H1 (cell line): ENCODE measurements around the gene DPP10. TPM values are rescaled to one million over a fixed set of nuclear protein-coding genes. Genes with fewer than 3 reads are reported as not detected.

Experiments
- CTCF ChIA-PET: fragments of 300-600 bp; sonication (Branson Sonifier 250); formaldehyde crosslinking; loops from one replicate; lab custom pipeline; 2021; ENCODE audit not compliant: partially characterized antibody; lab: Charles Lee
- POLR2A ChIA-PET: fragments of 300-600 bp; sonication (Branson Sonifier 250); formaldehyde crosslinking; loops from one replicate; lab custom pipeline; 2021; ENCODE audit warnings: inconsistent platforms; ENCODE audit not compliant: partially characterized antibody; lab: Charles Lee
- DNase-seq, 2 experiments: peaks; one replicate each; pipeline versions ENCODE4 v3.0.0 to v3.0.0-alpha.2; 2010 to 2022; ENCODE audit warnings: low spot score in 2 of 2, low read depth in 1 of 2, mixed read lengths in 1 of 2
- FAIRE-seq: peaks from 2 replicates; lab custom pipeline; 2011; peaks lifted over from hg19 to GRCh38; lab: Jason Lieb, UNC
- H2AFZ ChIP-seq: 2 replicates; pipeline ENCODE4 v1.8.1; 2012; ENCODE audit warnings: low read length, inconsistent platforms
- H2AK5ac ChIP-seq: 2 replicates; pipeline ENCODE4 v1.6.1; 2013; ENCODE audit warnings: low read depth, low read length
- H2BK120ac ChIP-seq: replicated peaks from 2 replicates; pipeline ENCODE3; 2013; ENCODE audit warnings: low read depth, low read length, inconsistent platforms
- H2BK12ac ChIP-seq: 2 replicates; pipeline ENCODE4 v1.6.1; 2013; ENCODE audit warnings: low read depth, low read length
- H2BK15ac ChIP-seq: 2 replicates; pipeline ENCODE4 v1.6.1; 2013; ENCODE audit warnings: low read length
- H2BK20ac ChIP-seq: 2 replicates; pipeline ENCODE4 v1.6.1; 2013; ENCODE audit warnings: low read length
- H2BK5ac ChIP-seq: 2 replicates; pipeline ENCODE4 v1.6.1; 2013; ENCODE audit warnings: low read depth, low read length
- H3K14ac ChIP-seq: 2 replicates; pipeline ENCODE4 v1.6.1; 2013; ENCODE audit warnings: inconsistent platforms; ENCODE audit not compliant: insufficient read length
- H3K18ac ChIP-seq: 2 replicates; pipeline ENCODE4 v1.6.1; 2013; ENCODE audit warnings: low read length; ENCODE audit errors: extremely low read depth
- H3K23ac ChIP-seq: 2 replicates; pipeline ENCODE4 v1.6.1; 2013; ENCODE audit warnings: inconsistent platforms; ENCODE audit not compliant: insufficient read length
- H3K23me2 ChIP-seq: 2 replicates; pipeline ENCODE4 v1.6.1; 2013; ENCODE audit warnings: low read depth, low read length
- H3K27ac ChIP-seq: 2 replicates; pipeline ENCODE4 v1.6.1; 2011; ENCODE audit warnings: low read depth, low read length, inconsistent platforms
- H3K27me3 ChIP-seq, 4 experiments: replicated peaks in 1 of 4; 1 replicate in 1 of 4; 2 replicates in 3 of 4; pipeline versions ENCODE4 v1.6.1 to v1.8.1; 2011 to 2013; ENCODE audit warnings: low read length in 3 of 4, mild to moderate bottlenecking in 3 of 4, inconsistent platforms in 2 of 4, mixed read lengths in 2 of 4, moderate library complexity in 1 of 4; ENCODE audit not compliant: control insufficient read depth in 3 of 4, insufficient read depth in 3 of 4; ENCODE audit errors: extremely low read depth in 1 of 4
- H3K36me3 ChIP-seq, 4 experiments: 2 replicates each; pipeline versions ENCODE4 v1.6.1 to v1.8.1; 2011 to 2013; ENCODE audit warnings: mild to moderate bottlenecking in 4 of 4, low read length in 3 of 4, moderate library complexity in 2 of 4, control low read depth in 1 of 4, inconsistent platforms in 1 of 4; ENCODE audit not compliant: insufficient read depth in 4 of 4, control insufficient read depth in 2 of 4
- H3K4ac ChIP-seq: replicated peaks from 2 replicates; pipeline ENCODE3; 2013; ENCODE audit warnings: low read length, low read depth, mixed read lengths, inconsistent platforms; ENCODE audit not compliant: insufficient read length
- H3K4me1 ChIP-seq, 4 experiments: replicated peaks in 1 of 4; 1 replicate in 1 of 4; 2 replicates in 3 of 4; pipeline versions ENCODE4 v1.6.1 to v1.8.1; 2011 to 2013; ENCODE audit warnings: low read length in 3 of 4, inconsistent platforms in 2 of 4, mixed read lengths in 1 of 4; ENCODE audit not compliant: insufficient read depth in 4 of 4, control insufficient read depth in 3 of 4
- H3K4me2 ChIP-seq, 2 experiments: 2 replicates each; pipeline versions ENCODE4 v1.6.1 to v1.8.1; 2011 to 2013; ENCODE audit warnings: low read depth in 2 of 2, low read length in 2 of 2, control low read depth in 1 of 2, inconsistent platforms in 1 of 2, mild to moderate bottlenecking in 1 of 2; ENCODE audit not compliant: insufficient read depth in 1 of 2
- H3K4me3 ChIP-seq, 4 experiments: fragments of 200-600, 300-600 bp in 1 of 4; sonication (generic), shearing (Covaris generic), sonication (Bioruptor Twin) in 1 of 4; 2 replicates each; pipeline versions ENCODE4 v1.5.1 to v1.8.1; 2011 to 2016; ENCODE audit warnings: low read length in 4 of 4, low read depth in 3 of 4, control low read depth in 2 of 4, inconsistent platforms in 2 of 4, mild to moderate bottlenecking in 2 of 4, mixed read lengths in 1 of 4, moderate library complexity in 1 of 4; ENCODE audit not compliant: insufficient read depth in 2 of 4; ENCODE audit errors: extremely low read depth in 1 of 4
- H3K56ac ChIP-seq: replicated peaks from 2 replicates; pipeline ENCODE3; 2013; ENCODE audit warnings: low read depth, mild to moderate bottlenecking, mixed read lengths, low read length, inconsistent platforms; ENCODE audit not compliant: insufficient read length
- H3K79me1 ChIP-seq: 2 replicates; pipeline ENCODE4 v1.6.1; 2013; ENCODE audit warnings: low read depth, low read length, control low read depth
- H3K79me2 ChIP-seq, 2 experiments: 2 replicates each; pipeline versions ENCODE4 v1.6.1 to v1.8.1; 2012 to 2013; ENCODE audit warnings: low read length in 2 of 2, mild to moderate bottlenecking in 2 of 2, inconsistent platforms in 1 of 2; ENCODE audit not compliant: insufficient read depth in 2 of 2, control insufficient read depth in 1 of 2
- H3K9ac ChIP-seq, 4 experiments: replicated peaks in 1 of 4; 1 replicate in 1 of 4; 2 replicates in 3 of 4; pipeline versions ENCODE4 v1.6.1 to v1.8.1; 2011 to 2013; ENCODE audit warnings: low read depth in 3 of 4, low read length in 3 of 4, control low read depth in 2 of 4, mild to moderate bottlenecking in 2 of 4, moderate library complexity in 2 of 4, inconsistent platforms in 1 of 4; ENCODE audit errors: extremely low read depth in 1 of 4
- H3K9me3 ChIP-seq, 2 experiments: 2 replicates each; pipeline versions ENCODE4 v1.6.1 to v1.8.1; 2012 to 2013; ENCODE audit warnings: mild to moderate bottlenecking in 2 of 2, moderate library complexity in 2 of 2, control low read depth in 1 of 2, inconsistent platforms in 1 of 2, low read depth in 1 of 2, low read length in 1 of 2, mixed read lengths in 1 of 2; ENCODE audit not compliant: insufficient read depth in 2 of 2
- H4K20me1 ChIP-seq, 2 experiments: replicated peaks in 1 of 2; 2 replicates each; pipeline versions ENCODE3 to v1.8.1; 2011 to 2013; ENCODE audit warnings: inconsistent platforms in 2 of 2, low read length in 2 of 2, mild to moderate bottlenecking in 1 of 2; ENCODE audit not compliant: insufficient read depth in 2 of 2, control insufficient read depth in 1 of 2
- H4K5ac ChIP-seq: 2 replicates; pipeline ENCODE4 v1.6.1; 2013; ENCODE audit warnings: low read length, low read depth, mixed read lengths, inconsistent platforms; ENCODE audit not compliant: insufficient read length
- H4K8ac ChIP-seq: 2 replicates; pipeline ENCODE4 v1.8.0; 2013; ENCODE audit warnings: mild to moderate bottlenecking, moderate library complexity, low read length, inconsistent platforms; ENCODE audit not compliant: insufficient read depth; ENCODE audit errors: extremely low read depth
- H4K91ac ChIP-seq: replicated peaks from 2 replicates; pipeline ENCODE3; 2013; ENCODE audit warnings: low read length, mixed read lengths, inconsistent platforms; ENCODE audit not compliant: insufficient read length
- CHD1 ChIP-seq: IDR thresholded peaks from 2 replicates; pipeline ENCODE4 v1.6.1; 2012; ENCODE audit warnings: low read depth, low read length, improper control_type of control experiment
- CHD2 ChIP-seq: IDR thresholded peaks from 2 replicates; pipeline ENCODE4 v1.6.1; 2012; ENCODE audit warnings: low read length, improper control_type of control experiment
- KDM4A ChIP-seq: IDR thresholded peaks from one replicate; pipeline ENCODE4 v1.7.1; 2012; ENCODE audit warnings: low read depth, mild to moderate bottlenecking, moderate library complexity, low read length, inconsistent platforms; ENCODE audit not compliant: severe bottlenecking
- POLR2AphosphoS5 ChIP-seq: IDR thresholded peaks from 2 replicates; pipeline ENCODE4 v1.6.1; 2011; ENCODE audit warnings: low read depth, low read length
- RNF2 ChIP-seq: fragments of 200-900, 300-1000 bp; sonication (generic); IDR thresholded peaks from 2 replicates; pipeline ENCODE4 v1.7.1; 2016; ENCODE audit warnings: borderline replicate concordance, low read depth, mild to moderate bottlenecking, antibody characterized with exemption, low read length; ENCODE audit not compliant: poor library complexity, severe bottlenecking; ENCODE audit errors: missing control alignments
- SIX5 ChIP-seq: IDR thresholded peaks from 2 replicates; pipeline ENCODE4 v1.6.1; 2011; ENCODE audit warnings: mild to moderate bottlenecking, low read depth, low read length
- TEAD4 ChIP-seq: IDR thresholded peaks from 2 replicates; pipeline ENCODE4 v1.6.1; 2012; ENCODE audit warnings: low read depth, low read length, inconsistent platforms, mixed read lengths
- ZNF274 ChIP-seq: IDR thresholded peaks from 2 replicates; pipeline ENCODE4 v1.7.0; 2012; ENCODE audit warnings: low read length, borderline replicate concordance; ENCODE audit errors: extremely low read depth
- WGBS, 2 experiments: shearing (Covaris generic) in 1 of 2; methylation state at CpG; one replicate each; pipeline versions ENCODE4 v1.1.6 to v1.1.7; 2013 to 2015; ENCODE audit warnings: low lambda C conversion rate in 2 of 2, mixed read lengths in 2 of 2, inconsistent platforms in 1 of 2, low coverage in 1 of 2, missing lambda C conversion rate in 1 of 2; ENCODE audit not compliant: insufficient replicate concordance in 2 of 2, insufficient coverage in 1 of 2, insufficient read length in 1 of 2; ENCODE audit errors: extremely low coverage in 1 of 2, missing lambda C conversion rate in 1 of 2; 5-methylcytosine and 5-hydroxymethylcytosine counted together
- polyA plus RNA-seq, 7 experiments: library from polyadenylated mRNA; depleted of rRNA in 3 of 7; stranded (reverse) in 5 of 7; unstranded in 2 of 7; fragments of >200 nt in 5 of 7; fragments of 200-250 nt in 2 of 7; gene quantifications; 1 replicate in 5 of 7; 2 replicates in 1 of 7; 4 replicates in 1 of 7; pipeline versions ENCODE4 v1.2.1 to v1.2.3, GENCODE V29; 2011 to 2013; ENCODE audit warnings: missing spikeins in 2 of 7, mixed read lengths in 2 of 7
- total RNA-seq: library from RNA; stranded (reverse); fragmentation: NEBNext Ultra II Directional; extraction: Animal tissue kit (Norgen Biotek cat#: 25700); gene quantifications from 2 replicates; pipeline ENCODE4 v1.2.1, GENCODE V29; 2021

The DPP10 gene
- total and polyA plus RNA-seq, 2 of the 8 experiments (the other 6 are each of a cell fraction or from before 2014, with no cell fraction given), result 3.3 to 7.2 TPM

DNA sequence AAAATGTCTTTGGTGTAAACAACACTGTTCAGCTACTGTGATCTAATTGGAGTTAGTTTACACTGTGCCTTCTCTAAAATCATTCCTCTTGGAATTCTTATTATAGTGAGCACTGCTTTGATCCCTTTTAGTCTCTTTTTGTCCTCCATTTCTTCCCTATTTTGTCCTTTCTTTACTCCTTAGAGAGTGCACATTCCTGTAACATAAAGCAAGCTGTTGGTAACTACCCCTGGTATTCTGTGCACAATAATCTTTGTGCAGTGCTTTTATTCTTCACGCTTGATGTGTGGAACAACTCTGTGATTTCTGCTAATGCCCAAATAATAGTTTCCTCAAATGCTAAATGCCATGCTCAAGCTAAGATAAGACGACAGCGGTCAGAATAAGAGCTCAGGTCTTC lies 401.5 kb downstream of the DPP10 start:
- H3K79me1 ChIP-seq, result no peaks in the 10 kb centered on the region
- FAIRE-seq, result no peak

More for the DNA sequence above, 401.5 kb downstream of the DPP10 start:
- H4K8ac ChIP-seq, result no peak overlapping the region
- H2AFZ ChIP-seq, result no peak overlapping the region
- no peak overlapping the region for H3K18ac ChIP-seq
- no peak overlapping the region for H3K56ac ChIP-seq
- no peak for DNase-seq
- no peak overlapping the region for H2BK20ac ChIP-seq
- CTCF ChIA-PET, result no interaction called here
- no peak overlapping the region for H4K5ac ChIP-seq
- no peak overlapping the region for H2BK120ac ChIP-seq
- no peaks in the 10 kb centered on the region for H3K4me1 ChIP-seq
- H2AK5ac ChIP-seq, result no peak overlapping the region
- H3K4ac ChIP-seq, result no peak overlapping the region
- no peaks in the 10 kb centered on the region for H3K79me2 ChIP-seq
- no peak overlapping the region for H3K4me2 ChIP-seq
- H3K27ac ChIP-seq, result no peak overlapping the region
- H3K14ac ChIP-seq, result no peak overlapping the region
- no peak overlapping the region for H4K91ac ChIP-seq
- no peak overlapping the region for H2BK15ac ChIP-seq
- no peaks in the 10 kb centered on the region for H3K36me3 ChIP-seq
- H3K9ac ChIP-seq, result no peak overlapping the region
- no peak overlapping the region for H3K4me3 ChIP-seq
- no peak overlapping the region for H2BK12ac ChIP-seq
- H3K27me3 ChIP-seq, result no peaks in the 10 kb centered on the region
- no peaks in the 10 kb centered on the region for H3K9me3 ChIP-seq
- TF ChIP-seq TEAD4, result no peak
- no peak for TF ChIP-seq CHD2
- TF ChIP-seq ZNF274, result no peak
- no peak for TF ChIP-seq RNF2
- TF ChIP-seq KDM4A, result no peak
- TF ChIP-seq SIX5, result no peak
- TF ChIP-seq CHD1, result no peak
- no peak for TF ChIP-seq POLR2AphosphoS5
- TF ChIP-seq, all 59 proteins: peak for 0
- POLR2A ChIA-PET, result no interaction called here
- H3K23ac ChIP-seq, result no peak overlapping the region
- H2BK5ac ChIP-seq, result no peak overlapping the region
- 97% methylated on average over 3 of the region's 3 CpGs; no CpG with 5 or more reads in 1 of the 2 experiments for WGBS, 2 experiments
- no peaks in the 10 kb centered on the region for H4K20me1 ChIP-seq
- no peaks in the 10 kb centered on the region for H3K23me2 ChIP-seq
